WTC11 (cell line): ENCODE data around the gene TERT. TPM values are rescaled to one million over a fixed set of nuclear protein-coding genes. Genes with fewer than 3 reads are reported as not detected.
A peak's percentile ranks its signal among the peaks of the same experiment; 100 is the strongest.

ENCODE experiments used
- ATAC-seq: fragments of 200-7000 bp; cut with Tn5 transposase; 2 replicates; pipeline ENCODE4 v1.10.0; 2021; ENCODE audit warnings: mild to moderate bottlenecking, moderate library complexity
- CTCF ChIA-PET: fragments of 300-600 bp; sonication (Branson Sonifier 250); formaldehyde crosslinking; loops from one replicate; lab custom pipeline; 2021; ENCODE audit warnings: antibody characterized with exemption; lab: Charles Lee
- POLR2A ChIA-PET: fragments of 350-600 bp; sonication (Branson Sonifier 250); formaldehyde crosslinking; loops from one replicate; lab custom pipeline; 2021; ENCODE audit warnings: antibody characterized with exemption; lab: Charles Lee
- DNase-seq: peaks from one replicate; pipeline ENCODE4 v3.0.0; 2021; ENCODE audit warnings: low spot score
- H3K27ac Mint-ChIP-seq: 2 replicates; pipeline ENCODE4 v1.8.0; 2021; ENCODE audit warnings: mixed read lengths
- H3K27me3 Mint-ChIP-seq: 2 replicates; pipeline ENCODE4 v1.8.0; 2021; ENCODE audit warnings: low read depth, mild to moderate bottlenecking, moderate library complexity, mixed read lengths
- H3K36me3 Mint-ChIP-seq: 2 replicates; pipeline ENCODE4 v1.8.0; 2021; ENCODE audit warnings: mixed read lengths
- H3K4me1 Mint-ChIP-seq: 2 replicates; pipeline ENCODE4 v1.8.0; 2022; ENCODE audit warnings: mixed read lengths
- H3K4me3 Mint-ChIP-seq: 2 replicates; pipeline ENCODE4 v1.8.0; 2021; ENCODE audit warnings: mild to moderate bottlenecking, moderate library complexity, mixed read lengths
- H3K9me3 Mint-ChIP-seq: 2 replicates; pipeline ENCODE4 v1.8.0; 2021; ENCODE audit warnings: mixed read lengths
- ELF4 ChIP-seq: sonication (generic); formaldehyde crosslinking; IDR thresholded peaks from 2 replicates; pipeline ENCODE4 v1.8.1; 2022; ENCODE audit warnings: low read depth, mild to moderate bottlenecking, moderate library complexity, missing genetic modification reagents
- NFYB ChIP-seq: sonication (generic); formaldehyde crosslinking; conservative IDR thresholded peaks from 2 replicates; pipeline ENCODE4 v1.8.0; 2022; ENCODE audit warnings: low read depth, missing genetic modification reagents
- ZNF138 ChIP-seq: sonication (generic); formaldehyde crosslinking; conservative IDR thresholded peaks from 2 replicates; pipeline ENCODE4 v1.8.1; 2022; ENCODE audit warnings: mild to moderate bottlenecking, moderate library complexity, missing genetic modification reagents
- ZNF232 ChIP-seq: sonication (generic); formaldehyde crosslinking; IDR thresholded peaks from 2 replicates; pipeline ENCODE4 v1.8.0; 2022; ENCODE audit warnings: mild to moderate bottlenecking, missing genetic modification reagents
- total RNA-seq: library from RNA; stranded (reverse); gene quantifications from 3 replicates; pipeline ENCODE4 v1.2.3, GENCODE V29; 2021
- TF ChIP-seq, protein P1 (sequence below): sonication (generic); formaldehyde crosslinking; IDR thresholded peaks from 2 replicates; pipeline ENCODE4 v1.8.0; 2022; ENCODE audit warnings: mild to moderate bottlenecking, missing genetic modification reagents
- TF ChIP-seq, protein P2 (sequence below): sonication (generic); formaldehyde crosslinking; IDR thresholded peaks from 2 replicates; pipeline ENCODE4 v1.8.0; 2022; ENCODE audit warnings: missing genetic modification reagents
- TF ChIP-seq, protein P3 (sequence below): fragments of 250-450 bp; sonication (Bioruptor Pico); IDR thresholded peaks from 2 replicates; pipeline ENCODE4 v2.1.2; 2022; ENCODE audit warnings: mild to moderate bottlenecking, moderate library complexity
- TF ChIP-seq, protein P4 (sequence below): sonication (generic); formaldehyde crosslinking; IDR thresholded peaks from 2 replicates; pipeline ENCODE4 v1.8.1; 2023; ENCODE audit warnings: mild to moderate bottlenecking, missing genetic modification reagents
- TF ChIP-seq, protein P5 (sequence below): fragments of 250-450 bp; sonication (Bioruptor Pico); IDR thresholded peaks from 2 replicates; pipeline ENCODE4 v1.9.0; 2021; ENCODE audit warnings: mild to moderate bottlenecking, borderline replicate concordance
- TF ChIP-seq, protein P6 (sequence below): fragments of 250-450 bp; sonication (Bioruptor Pico); IDR thresholded peaks from 2 replicates; pipeline ENCODE4 v1.8.0; 2021; ENCODE audit warnings: mild to moderate bottlenecking
- TF ChIP-seq, protein P7 (sequence below): sonication (generic); formaldehyde crosslinking; IDR thresholded peaks from 2 replicates; pipeline ENCODE4 v1.8.1; 2022; ENCODE audit warnings: mild to moderate bottlenecking, moderate library complexity, missing genetic modification reagents

Gene TERT
- total RNA-seq, 1 experiment from 2014 or later, result 42.9 TPM

DNA sequence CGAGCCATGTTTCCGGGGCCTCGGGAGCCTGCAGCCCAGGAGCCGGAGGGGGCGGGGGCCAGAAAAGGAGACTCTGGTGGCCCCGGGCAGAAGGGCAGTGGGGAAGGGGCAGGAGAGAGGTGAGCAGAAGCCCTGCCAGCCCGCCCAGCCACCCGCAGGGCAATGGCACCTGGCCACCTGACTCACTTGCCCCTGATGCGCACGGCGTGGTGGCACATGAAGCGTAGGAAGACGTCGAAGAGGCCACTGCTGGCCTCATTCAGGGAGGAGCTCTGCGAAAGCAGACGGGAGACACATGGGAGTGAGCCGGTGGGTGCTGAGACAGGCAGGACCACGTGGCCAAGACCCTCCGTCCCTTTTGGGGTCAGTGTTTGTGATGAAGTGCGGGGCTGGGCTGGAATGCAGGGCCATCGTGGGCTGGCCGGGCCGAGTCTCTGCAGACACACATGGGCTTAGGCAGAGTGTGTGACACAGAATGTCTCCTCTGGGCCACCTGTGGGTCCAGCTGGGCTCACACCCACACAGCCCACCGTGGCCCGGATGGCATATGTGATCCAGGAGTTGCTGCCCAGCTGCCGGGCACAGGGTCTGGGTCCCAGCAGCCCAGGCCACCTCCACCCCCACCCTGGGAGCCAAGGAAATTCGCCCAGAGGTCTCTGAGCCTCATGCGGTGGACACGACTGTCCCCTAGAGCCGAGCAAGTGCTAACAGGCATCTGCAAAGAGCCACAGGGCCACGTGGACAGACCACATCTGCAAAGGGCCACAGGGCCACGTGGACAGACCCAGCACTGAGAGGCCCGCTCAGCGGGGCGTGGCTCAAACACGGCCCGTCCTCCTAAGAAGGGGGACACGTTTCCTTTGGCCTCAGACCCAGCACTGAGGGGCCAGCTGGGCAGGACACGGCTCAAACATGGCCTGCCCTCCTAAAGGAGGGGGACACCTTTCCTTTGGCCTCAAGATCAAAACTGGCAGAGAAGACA, 23.6 kb downstream of the TERT start:
- no peak for DNase-seq
- ChIA-PET CTCF (no interaction called here), POLR2A (no interaction called here)
- H3K36me3 Mint-ChIP-seq, result peaks cover 54% of the 10 kb centered on the region
- no peak for ATAC-seq
- TF ChIP-seq, protein P1, sequence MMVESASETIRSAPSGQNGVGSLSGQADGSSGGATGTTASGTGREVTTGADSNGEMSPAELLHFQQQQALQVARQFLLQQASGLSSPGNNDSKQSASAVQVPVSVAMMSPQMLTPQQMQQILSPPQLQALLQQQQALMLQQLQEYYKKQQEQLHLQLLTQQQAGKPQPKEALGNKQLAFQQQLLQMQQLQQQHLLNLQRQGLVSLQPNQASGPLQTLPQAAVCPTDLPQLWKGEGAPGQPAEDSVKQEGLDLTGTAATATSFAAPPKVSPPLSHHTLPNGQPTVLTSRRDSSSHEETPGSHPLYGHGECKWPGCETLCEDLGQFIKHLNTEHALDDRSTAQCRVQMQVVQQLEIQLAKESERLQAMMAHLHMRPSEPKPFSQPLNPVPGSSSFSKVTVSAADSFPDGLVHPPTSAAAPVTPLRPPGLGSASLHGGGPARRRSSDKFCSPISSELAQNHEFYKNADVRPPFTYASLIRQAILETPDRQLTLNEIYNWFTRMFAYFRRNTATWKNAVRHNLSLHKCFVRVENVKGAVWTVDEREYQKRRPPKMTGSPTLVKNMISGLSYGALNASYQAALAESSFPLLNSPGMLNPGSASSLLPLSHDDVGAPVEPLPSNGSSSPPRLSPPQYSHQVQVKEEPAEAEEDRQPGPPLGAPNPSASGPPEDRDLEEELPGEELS (CRISPR knock-in tag), result no peak
- TF ChIP-seq, protein P2, sequence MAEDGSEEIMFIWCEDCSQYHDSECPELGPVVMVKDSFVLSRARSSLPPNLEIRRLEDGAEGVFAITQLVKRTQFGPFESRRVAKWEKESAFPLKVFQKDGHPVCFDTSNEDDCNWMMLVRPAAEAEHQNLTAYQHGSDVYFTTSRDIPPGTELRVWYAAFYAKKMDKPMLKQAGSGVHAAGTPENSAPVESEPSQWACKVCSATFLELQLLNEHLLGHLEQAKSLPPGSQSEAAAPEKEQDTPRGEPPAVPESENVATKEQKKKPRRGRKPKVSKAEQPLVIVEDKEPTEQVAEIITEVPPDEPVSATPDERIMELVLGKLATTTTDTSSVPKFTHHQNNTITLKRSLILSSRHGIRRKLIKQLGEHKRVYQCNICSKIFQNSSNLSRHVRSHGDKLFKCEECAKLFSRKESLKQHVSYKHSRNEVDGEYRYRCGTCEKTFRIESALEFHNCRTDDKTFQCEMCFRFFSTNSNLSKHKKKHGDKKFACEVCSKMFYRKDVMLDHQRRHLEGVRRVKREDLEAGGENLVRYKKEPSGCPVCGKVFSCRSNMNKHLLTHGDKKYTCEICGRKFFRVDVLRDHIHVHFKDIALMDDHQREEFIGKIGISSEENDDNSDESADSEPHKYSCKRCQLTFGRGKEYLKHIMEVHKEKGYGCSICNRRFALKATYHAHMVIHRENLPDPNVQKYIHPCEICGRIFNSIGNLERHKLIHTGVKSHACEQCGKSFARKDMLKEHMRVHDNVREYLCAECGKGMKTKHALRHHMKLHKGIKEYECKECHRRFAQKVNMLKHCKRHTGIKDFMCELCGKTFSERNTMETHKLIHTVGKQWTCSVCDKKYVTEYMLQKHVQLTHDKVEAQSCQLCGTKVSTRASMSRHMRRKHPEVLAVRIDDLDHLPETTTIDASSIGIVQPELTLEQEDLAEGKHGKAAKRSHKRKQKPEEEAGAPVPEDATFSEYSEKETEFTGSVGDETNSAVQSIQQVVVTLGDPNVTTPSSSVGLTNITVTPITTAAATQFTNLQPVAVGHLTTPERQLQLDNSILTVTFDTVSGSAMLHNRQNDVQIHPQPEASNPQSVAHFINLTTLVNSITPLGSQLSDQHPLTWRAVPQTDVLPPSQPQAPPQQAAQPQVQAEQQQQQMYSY (CRISPR knock-in tag), result no peak
- TF ChIP-seq, protein P3, sequence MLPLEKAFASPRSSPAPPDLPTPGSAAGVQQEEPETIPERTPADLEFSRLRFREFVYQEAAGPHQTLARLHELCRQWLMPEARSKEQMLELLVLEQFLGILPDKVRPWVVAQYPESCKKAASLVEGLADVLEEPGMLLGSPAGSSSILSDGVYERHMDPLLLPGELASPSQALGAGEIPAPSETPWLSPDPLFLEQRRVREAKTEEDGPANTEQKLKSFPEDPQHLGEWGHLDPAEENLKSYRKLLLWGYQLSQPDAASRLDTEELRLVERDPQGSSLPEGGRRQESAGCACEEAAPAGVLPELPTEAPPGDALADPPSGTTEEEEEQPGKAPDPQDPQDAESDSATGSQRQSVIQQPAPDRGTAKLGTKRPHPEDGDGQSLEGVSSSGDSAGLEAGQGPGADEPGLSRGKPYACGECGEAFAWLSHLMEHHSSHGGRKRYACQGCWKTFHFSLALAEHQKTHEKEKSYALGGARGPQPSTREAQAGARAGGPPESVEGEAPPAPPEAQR (CRISPR knock-in tag), result no peak
- TF ChIP-seq, protein P4, sequence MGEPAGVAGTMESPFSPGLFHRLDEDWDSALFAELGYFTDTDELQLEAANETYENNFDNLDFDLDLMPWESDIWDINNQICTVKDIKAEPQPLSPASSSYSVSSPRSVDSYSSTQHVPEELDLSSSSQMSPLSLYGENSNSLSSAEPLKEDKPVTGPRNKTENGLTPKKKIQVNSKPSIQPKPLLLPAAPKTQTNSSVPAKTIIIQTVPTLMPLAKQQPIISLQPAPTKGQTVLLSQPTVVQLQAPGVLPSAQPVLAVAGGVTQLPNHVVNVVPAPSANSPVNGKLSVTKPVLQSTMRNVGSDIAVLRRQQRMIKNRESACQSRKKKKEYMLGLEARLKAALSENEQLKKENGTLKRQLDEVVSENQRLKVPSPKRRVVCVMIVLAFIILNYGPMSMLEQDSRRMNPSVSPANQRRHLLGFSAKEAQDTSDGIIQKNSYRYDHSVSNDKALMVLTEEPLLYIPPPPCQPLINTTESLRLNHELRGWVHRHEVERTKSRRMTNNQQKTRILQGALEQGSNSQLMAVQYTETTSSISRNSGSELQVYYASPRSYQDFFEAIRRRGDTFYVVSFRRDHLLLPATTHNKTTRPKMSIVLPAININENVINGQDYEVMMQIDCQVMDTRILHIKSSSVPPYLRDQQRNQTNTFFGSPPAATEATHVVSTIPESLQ (CRISPR knock-in tag), result no peak
- H3K27ac Mint-ChIP-seq, result no peak overlapping the region
- no peaks in the 10 kb centered on the region for H3K27me3 Mint-ChIP-seq
- no peaks in the 10 kb centered on the region for H3K9me3 Mint-ChIP-seq
- no peak overlapping the region for H3K4me3 Mint-ChIP-seq
- no peaks in the 10 kb centered on the region for H3K4me1 Mint-ChIP-seq

DNA sequence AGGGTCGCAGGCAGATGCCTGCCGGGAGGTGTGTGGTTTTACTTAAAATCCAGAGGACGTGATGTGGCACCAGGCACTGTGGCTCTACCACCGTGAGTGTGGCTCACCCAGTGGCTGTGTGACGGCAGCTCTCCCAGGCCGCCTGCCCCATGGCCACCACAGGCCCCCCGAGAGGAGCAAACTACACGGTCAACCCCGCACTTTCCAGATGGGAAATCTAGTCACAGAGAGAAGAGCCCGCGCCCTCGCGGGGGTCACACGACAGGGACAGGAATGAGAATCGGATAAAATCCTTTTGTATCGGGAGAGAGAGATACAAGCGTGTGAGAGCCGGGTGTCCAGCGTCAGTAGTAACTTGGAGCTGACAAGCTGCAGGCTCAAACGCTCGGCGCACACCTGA, 24.4 kb downstream of the TERT start:
- DNase-seq (no peak), ATAC-seq (no peak)
- Mint-ChIP-seq H3K27me3 (no peaks in the 10 kb centered on the region), H3K36me3 (peaks cover 59% of the 10 kb centered on the region), H3K9me3 (no peaks in the 10 kb centered on the region), H3K4me1 (no peaks in the 10 kb centered on the region), H3K27ac (peak overlapping the region; percentile 29), H3K4me3 (no peak overlapping the region)
- POLR2A ChIA-PET, result no interaction called here
- CTCF ChIA-PET, result no interaction called here
- TF ChIP-seq, protein P5, sequence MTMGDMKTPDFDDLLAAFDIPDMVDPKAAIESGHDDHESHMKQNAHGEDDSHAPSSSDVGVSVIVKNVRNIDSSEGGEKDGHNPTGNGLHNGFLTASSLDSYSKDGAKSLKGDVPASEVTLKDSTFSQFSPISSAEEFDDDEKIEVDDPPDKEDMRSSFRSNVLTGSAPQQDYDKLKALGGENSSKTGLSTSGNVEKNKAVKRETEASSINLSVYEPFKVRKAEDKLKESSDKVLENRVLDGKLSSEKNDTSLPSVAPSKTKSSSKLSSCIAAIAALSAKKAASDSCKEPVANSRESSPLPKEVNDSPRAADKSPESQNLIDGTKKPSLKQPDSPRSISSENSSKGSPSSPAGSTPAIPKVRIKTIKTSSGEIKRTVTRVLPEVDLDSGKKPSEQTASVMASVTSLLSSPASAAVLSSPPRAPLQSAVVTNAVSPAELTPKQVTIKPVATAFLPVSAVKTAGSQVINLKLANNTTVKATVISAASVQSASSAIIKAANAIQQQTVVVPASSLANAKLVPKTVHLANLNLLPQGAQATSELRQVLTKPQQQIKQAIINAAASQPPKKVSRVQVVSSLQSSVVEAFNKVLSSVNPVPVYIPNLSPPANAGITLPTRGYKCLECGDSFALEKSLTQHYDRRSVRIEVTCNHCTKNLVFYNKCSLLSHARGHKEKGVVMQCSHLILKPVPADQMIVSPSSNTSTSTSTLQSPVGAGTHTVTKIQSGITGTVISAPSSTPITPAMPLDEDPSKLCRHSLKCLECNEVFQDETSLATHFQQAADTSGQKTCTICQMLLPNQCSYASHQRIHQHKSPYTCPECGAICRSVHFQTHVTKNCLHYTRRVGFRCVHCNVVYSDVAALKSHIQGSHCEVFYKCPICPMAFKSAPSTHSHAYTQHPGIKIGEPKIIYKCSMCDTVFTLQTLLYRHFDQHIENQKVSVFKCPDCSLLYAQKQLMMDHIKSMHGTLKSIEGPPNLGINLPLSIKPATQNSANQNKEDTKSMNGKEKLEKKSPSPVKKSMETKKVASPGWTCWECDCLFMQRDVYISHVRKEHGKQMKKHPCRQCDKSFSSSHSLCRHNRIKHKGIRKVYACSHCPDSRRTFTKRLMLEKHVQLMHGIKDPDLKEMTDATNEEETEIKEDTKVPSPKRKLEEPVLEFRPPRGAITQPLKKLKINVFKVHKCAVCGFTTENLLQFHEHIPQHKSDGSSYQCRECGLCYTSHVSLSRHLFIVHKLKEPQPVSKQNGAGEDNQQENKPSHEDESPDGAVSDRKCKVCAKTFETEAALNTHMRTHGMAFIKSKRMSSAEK (CRISPR knock-in tag), result no peak
- no peak for TF ChIP-seq NFYB (CRISPR knock-in tag)
- no peak for TF ChIP-seq ZNF232 (CRISPR knock-in tag)
- no peak for TF ChIP-seq ZNF138 (CRISPR knock-in tag)
- TF ChIP-seq, protein P6, sequence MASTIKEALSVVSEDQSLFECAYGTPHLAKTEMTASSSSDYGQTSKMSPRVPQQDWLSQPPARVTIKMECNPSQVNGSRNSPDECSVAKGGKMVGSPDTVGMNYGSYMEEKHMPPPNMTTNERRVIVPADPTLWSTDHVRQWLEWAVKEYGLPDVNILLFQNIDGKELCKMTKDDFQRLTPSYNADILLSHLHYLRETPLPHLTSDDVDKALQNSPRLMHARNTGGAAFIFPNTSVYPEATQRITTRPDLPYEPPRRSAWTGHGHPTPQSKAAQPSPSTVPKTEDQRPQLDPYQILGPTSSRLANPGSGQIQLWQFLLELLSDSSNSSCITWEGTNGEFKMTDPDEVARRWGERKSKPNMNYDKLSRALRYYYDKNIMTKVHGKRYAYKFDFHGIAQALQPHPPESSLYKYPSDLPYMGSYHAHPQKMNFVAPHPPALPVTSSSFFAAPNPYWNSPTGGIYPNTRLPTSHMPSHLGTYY (CRISPR knock-in tag), result no peak
- TF ChIP-seq ELF4 (CRISPR knock-in tag), result no peak
- TF ChIP-seq, protein P7, sequence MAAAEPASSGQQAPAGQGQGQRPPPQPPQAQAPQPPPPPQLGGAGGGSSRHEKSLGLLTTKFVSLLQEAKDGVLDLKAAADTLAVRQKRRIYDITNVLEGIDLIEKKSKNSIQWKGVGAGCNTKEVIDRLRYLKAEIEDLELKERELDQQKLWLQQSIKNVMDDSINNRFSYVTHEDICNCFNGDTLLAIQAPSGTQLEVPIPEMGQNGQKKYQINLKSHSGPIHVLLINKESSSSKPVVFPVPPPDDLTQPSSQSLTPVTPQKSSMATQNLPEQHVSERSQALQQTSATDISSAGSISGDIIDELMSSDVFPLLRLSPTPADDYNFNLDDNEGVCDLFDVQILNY, result no peak
